Loucy (cell line): ENCODE data around the gene VIPR1.

Source experiments
- H2AFZ ChIP-seq: fragments of 200-600 bp; sonication (generic); 2 replicates; pipeline ENCODE4 v1.6.0; 2016; ENCODE audit warnings: antibody characterized with exemption, mild to moderate bottlenecking, low read length, moderate library complexity
- H3F3A ChIP-seq: fragments of 200-600 bp; 2 replicates; pipeline ENCODE4 v1.6.0; 2016; ENCODE audit warnings: antibody characterized with exemption, low read depth, mild to moderate bottlenecking
- H3K27me3 ChIP-seq: fragments of 200-600 bp; sonication (generic); 2 replicates; pipeline ENCODE4 v1.6.1; 2014; ENCODE audit warnings: low read length, mild to moderate bottlenecking; ENCODE audit not compliant: insufficient read depth, poor library complexity, severe bottlenecking
- H3K36me3 ChIP-seq: fragments of 200-600 bp; sonication (generic); 2 replicates; pipeline ENCODE4 v1.6.1; 2016; ENCODE audit warnings: low read length; ENCODE audit not compliant: insufficient read depth
- H3K4me1 ChIP-seq: fragments of 200-600 bp; sonication (generic); 2 replicates; pipeline ENCODE4 v1.5.1; 2014; ENCODE audit warnings: low read length, mild to moderate bottlenecking; ENCODE audit not compliant: insufficient read depth, poor library complexity, severe bottlenecking
- H3K4me2 ChIP-seq: fragments of 200-600 bp; sonication (generic); 2 replicates; pipeline ENCODE4 v1.6.0; 2014; ENCODE audit warnings: antibody characterized with exemption, low read length, low read depth, mild to moderate bottlenecking; ENCODE audit not compliant: poor library complexity, severe bottlenecking
- H3K4me3 ChIP-seq: fragments of 200-600 bp; sonication (generic); 2 replicates; pipeline ENCODE4 v1.5.1; 2014; ENCODE audit warnings: low read length, mild to moderate bottlenecking, mixed read lengths; ENCODE audit not compliant: poor library complexity, severe bottlenecking
- H3K79me2 ChIP-seq: fragments of 200-600 bp; sonication (generic); 2 replicates; pipeline ENCODE4 v1.6.1; 2014; ENCODE audit warnings: low read length; ENCODE audit not compliant: insufficient read depth
- H3K9ac ChIP-seq: fragments of 200-600 bp; sonication (generic); 2 replicates; pipeline ENCODE4 v1.6.0; 2014; ENCODE audit warnings: mild to moderate bottlenecking, low read depth, low read length, moderate library complexity; ENCODE audit not compliant: poor library complexity, severe bottlenecking
- H3K9me2 ChIP-seq: fragments of 200-600 bp; sonication (generic); replicated peaks from 2 replicates; pipeline ENCODE4 v1.6.1; 2016; ENCODE audit warnings: low read depth, low read length, mixed read lengths
- H3K9me3 ChIP-seq: fragments of 200-600 bp; sonication (generic); 2 replicates; pipeline ENCODE4 v1.6.1; 2014; ENCODE audit warnings: mild to moderate bottlenecking, antibody characterized with exemption, low read length, low read depth; ENCODE audit not compliant: insufficient read depth
- H4K20me1 ChIP-seq: fragments of 200-600 bp; sonication (generic); 2 replicates; pipeline ENCODE4 v1.6.0; 2014; ENCODE audit warnings: antibody characterized with exemption, low read length, mild to moderate bottlenecking; ENCODE audit not compliant: insufficient read depth, poor library complexity, severe bottlenecking
- EZH2phosphoT487 ChIP-seq: fragments of 200-600 bp; IDR thresholded peaks from 2 replicates; pipeline ENCODE4 v1.6.1; 2018; ENCODE audit warnings: antibody characterized with exemption, mild to moderate bottlenecking, moderate library complexity, borderline replicate concordance
- TF ChIP-seq, protein P1 (sequence below): fragments of 200-600 bp; sonication (generic); conservative IDR thresholded peaks from 2 replicates; pipeline ENCODE4 v1.5.1; 2014; ENCODE audit warnings: mild to moderate bottlenecking, antibody characterized with exemption, low read length

Gene VIPR1

GRCh38 chr3:42501681-42502428 lies 588 bp upstream of the VIPR1 start:
- Histone ChIP-seq H3K9me3 (no peaks in the 10 kb centered on the region), H3K4me1 (no peaks in the 10 kb centered on the region), H3K27me3 (peaks cover 8% of the 10 kb centered on the region), H3K9ac (no peak overlapping the region), H3F3A (no peaks in the 10 kb centered on the region), H4K20me1 (no peaks in the 10 kb centered on the region), H2AFZ (no peak overlapping the region), H3K9me2 (no peaks in the 10 kb centered on the region), H3K79me2 (no peaks in the 10 kb centered on the region), H3K4me3 (no peak overlapping the region), H3K36me3 (no peaks in the 10 kb centered on the region), H3K4me2 (no peak overlapping the region)
- TF ChIP-seq, protein P1, sequence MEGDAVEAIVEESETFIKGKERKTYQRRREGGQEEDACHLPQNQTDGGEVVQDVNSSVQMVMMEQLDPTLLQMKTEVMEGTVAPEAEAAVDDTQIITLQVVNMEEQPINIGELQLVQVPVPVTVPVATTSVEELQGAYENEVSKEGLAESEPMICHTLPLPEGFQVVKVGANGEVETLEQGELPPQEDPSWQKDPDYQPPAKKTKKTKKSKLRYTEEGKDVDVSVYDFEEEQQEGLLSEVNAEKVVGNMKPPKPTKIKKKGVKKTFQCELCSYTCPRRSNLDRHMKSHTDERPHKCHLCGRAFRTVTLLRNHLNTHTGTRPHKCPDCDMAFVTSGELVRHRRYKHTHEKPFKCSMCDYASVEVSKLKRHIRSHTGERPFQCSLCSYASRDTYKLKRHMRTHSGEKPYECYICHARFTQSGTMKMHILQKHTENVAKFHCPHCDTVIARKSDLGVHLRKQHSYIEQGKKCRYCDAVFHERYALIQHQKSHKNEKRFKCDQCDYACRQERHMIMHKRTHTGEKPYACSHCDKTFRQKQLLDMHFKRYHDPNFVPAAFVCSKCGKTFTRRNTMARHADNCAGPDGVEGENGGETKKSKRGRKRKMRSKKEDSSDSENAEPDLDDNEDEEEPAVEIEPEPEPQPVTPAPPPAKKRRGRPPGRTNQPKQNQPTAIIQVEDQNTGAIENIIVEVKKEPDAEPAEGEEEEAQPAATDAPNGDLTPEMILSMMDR, result no peak
- TF ChIP-seq EZH2phosphoT487, result no peak

- Histone ChIP-seq H3K36me3 (no peaks in the 10 kb centered on the region), H3K79me2 (no peaks in the 10 kb centered on the region), H3K9me3 (no peaks in the 10 kb centered on the region), H3K4me3 (no peak overlapping the region), H2AFZ (no peak overlapping the region), H3K9ac (no peak overlapping the region), H3K27me3 (peaks cover 8% of the 10 kb centered on the region), H3K4me1 (peaks cover 12% of the 10 kb centered on the region), H3K9me2 (no peaks in the 10 kb centered on the region), H3F3A (no peaks in the 10 kb centered on the region), H3K4me2 (no peak overlapping the region), H4K20me1 (no peaks in the 10 kb centered on the region)
- TF ChIP-seq, protein P1, result no peak
- no peak for TF ChIP-seq EZH2phosphoT487
Observed at GRCh38 chr3:42503251-42503924, 945 bp downstream of the VIPR1 start.

DNA sequence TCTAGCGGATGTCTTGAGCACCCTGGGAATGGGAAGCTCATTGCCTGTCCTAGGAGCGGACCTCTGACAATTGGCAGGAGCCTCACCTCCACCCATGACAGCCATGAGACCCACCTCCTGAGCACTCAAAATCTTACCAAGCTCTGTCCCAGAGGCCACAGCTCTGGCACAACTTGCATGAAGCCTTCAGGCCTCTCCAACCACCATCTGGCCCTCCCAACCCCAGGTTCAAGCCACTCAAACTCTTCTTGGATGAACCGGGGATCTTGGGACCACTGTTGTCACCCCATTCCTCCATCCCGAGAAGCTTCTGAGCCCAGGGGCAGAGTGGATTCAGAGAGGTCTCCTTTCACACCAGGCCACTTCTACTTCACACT lies 1.5 kb downstream of the VIPR1 start:
- H4K20me1 ChIP-seq, result no peaks in the 10 kb centered on the region
- H3K36me3 ChIP-seq, result no peaks in the 10 kb centered on the region
- H3K9me3 ChIP-seq, result no peaks in the 10 kb centered on the region
- no peak overlapping the region for H3K9ac ChIP-seq
- H3K4me3 ChIP-seq, result no peak overlapping the region
- no peaks in the 10 kb centered on the region for H3F3A ChIP-seq
- no peak overlapping the region for H2AFZ ChIP-seq
- TF ChIP-seq, protein P1, result no peak
- no peak for TF ChIP-seq EZH2phosphoT487
- H3K9me2 ChIP-seq, result no peaks in the 10 kb centered on the region
- H3K4me1 ChIP-seq, result peaks cover 12% of the 10 kb centered on the region
- H3K79me2 ChIP-seq, result no peaks in the 10 kb centered on the region
- no peak overlapping the region for H3K4me2 ChIP-seq
- peaks cover 8% of the 10 kb centered on the region for H3K27me3 ChIP-seq
